H1 (cell line): ENCODE results near the gene GIPR. TPM values are rescaled to one million over a fixed set of nuclear protein-coding genes. Genes with fewer than 3 reads are reported as not detected.

Experiments used
- CTCF ChIA-PET: fragments of 300-600 bp; sonication (Branson Sonifier 250); formaldehyde crosslinking; loops from one replicate; lab custom pipeline; 2021; ENCODE audit not compliant: partially characterized antibody; lab: Charles Lee
- POLR2A ChIA-PET: fragments of 300-600 bp; sonication (Branson Sonifier 250); formaldehyde crosslinking; loops from one replicate; lab custom pipeline; 2021; ENCODE audit warnings: inconsistent platforms; ENCODE audit not compliant: partially characterized antibody; lab: Charles Lee
- DNase-seq, 2 experiments: peaks; one replicate each; pipeline versions ENCODE4 v3.0.0 to v3.0.0-alpha.2; 2010 to 2022; ENCODE audit warnings: low spot score in 2 of 2, low read depth in 1 of 2, mixed read lengths in 1 of 2
- FAIRE-seq: peaks from 2 replicates; lab custom pipeline; 2011; peaks lifted over from hg19 to GRCh38; lab: Jason Lieb, UNC
- H2AFZ ChIP-seq: 2 replicates; pipeline ENCODE4 v1.8.1; 2012; ENCODE audit warnings: low read length, inconsistent platforms
- H2AK5ac ChIP-seq: 2 replicates; pipeline ENCODE4 v1.6.1; 2013; ENCODE audit warnings: low read depth, low read length
- H2BK120ac ChIP-seq: replicated peaks from 2 replicates; pipeline ENCODE3; 2013; ENCODE audit warnings: low read depth, low read length, inconsistent platforms
- H2BK12ac ChIP-seq: 2 replicates; pipeline ENCODE4 v1.6.1; 2013; ENCODE audit warnings: low read depth, low read length
- H2BK15ac ChIP-seq: 2 replicates; pipeline ENCODE4 v1.6.1; 2013; ENCODE audit warnings: low read length
- H2BK20ac ChIP-seq: 2 replicates; pipeline ENCODE4 v1.6.1; 2013; ENCODE audit warnings: low read length
- H2BK5ac ChIP-seq: 2 replicates; pipeline ENCODE4 v1.6.1; 2013; ENCODE audit warnings: low read depth, low read length
- H3K14ac ChIP-seq: 2 replicates; pipeline ENCODE4 v1.6.1; 2013; ENCODE audit warnings: inconsistent platforms; ENCODE audit not compliant: insufficient read length
- H3K18ac ChIP-seq: 2 replicates; pipeline ENCODE4 v1.6.1; 2013; ENCODE audit warnings: low read length; ENCODE audit errors: extremely low read depth
- H3K23ac ChIP-seq: 2 replicates; pipeline ENCODE4 v1.6.1; 2013; ENCODE audit warnings: inconsistent platforms; ENCODE audit not compliant: insufficient read length
- H3K23me2 ChIP-seq: 2 replicates; pipeline ENCODE4 v1.6.1; 2013; ENCODE audit warnings: low read depth, low read length
- H3K27ac ChIP-seq: 2 replicates; pipeline ENCODE4 v1.6.1; 2011; ENCODE audit warnings: low read depth, low read length, inconsistent platforms
- H3K27me3 ChIP-seq, 4 experiments: replicated peaks in 1 of 4; 1 replicate in 1 of 4; 2 replicates in 3 of 4; pipeline versions ENCODE4 v1.6.1 to v1.8.1; 2011 to 2013; ENCODE audit warnings: low read length in 3 of 4, mild to moderate bottlenecking in 3 of 4, inconsistent platforms in 2 of 4, mixed read lengths in 2 of 4, moderate library complexity in 1 of 4; ENCODE audit not compliant: control insufficient read depth in 3 of 4, insufficient read depth in 3 of 4; ENCODE audit errors: extremely low read depth in 1 of 4
- H3K36me3 ChIP-seq, 4 experiments: 2 replicates each; pipeline versions ENCODE4 v1.6.1 to v1.8.1; 2011 to 2013; ENCODE audit warnings: mild to moderate bottlenecking in 4 of 4, low read length in 3 of 4, moderate library complexity in 2 of 4, control low read depth in 1 of 4, inconsistent platforms in 1 of 4; ENCODE audit not compliant: insufficient read depth in 4 of 4, control insufficient read depth in 2 of 4
- H3K4ac ChIP-seq: replicated peaks from 2 replicates; pipeline ENCODE3; 2013; ENCODE audit warnings: low read length, low read depth, mixed read lengths, inconsistent platforms; ENCODE audit not compliant: insufficient read length
- H3K4me1 ChIP-seq, 4 experiments: replicated peaks in 1 of 4; 1 replicate in 1 of 4; 2 replicates in 3 of 4; pipeline versions ENCODE4 v1.6.1 to v1.8.1; 2011 to 2013; ENCODE audit warnings: low read length in 3 of 4, inconsistent platforms in 2 of 4, mixed read lengths in 1 of 4; ENCODE audit not compliant: insufficient read depth in 4 of 4, control insufficient read depth in 3 of 4
- H3K4me2 ChIP-seq, 2 experiments: 2 replicates each; pipeline versions ENCODE4 v1.6.1 to v1.8.1; 2011 to 2013; ENCODE audit warnings: low read depth in 2 of 2, low read length in 2 of 2, control low read depth in 1 of 2, inconsistent platforms in 1 of 2, mild to moderate bottlenecking in 1 of 2; ENCODE audit not compliant: insufficient read depth in 1 of 2
- H3K4me3 ChIP-seq, 4 experiments: fragments of 200-600, 300-600 bp in 1 of 4; sonication (generic), shearing (Covaris generic), sonication (Bioruptor Twin) in 1 of 4; 2 replicates each; pipeline versions ENCODE4 v1.5.1 to v1.8.1; 2011 to 2016; ENCODE audit warnings: low read length in 4 of 4, low read depth in 3 of 4, control low read depth in 2 of 4, inconsistent platforms in 2 of 4, mild to moderate bottlenecking in 2 of 4, mixed read lengths in 1 of 4, moderate library complexity in 1 of 4; ENCODE audit not compliant: insufficient read depth in 2 of 4; ENCODE audit errors: extremely low read depth in 1 of 4
- H3K56ac ChIP-seq: replicated peaks from 2 replicates; pipeline ENCODE3; 2013; ENCODE audit warnings: low read depth, mild to moderate bottlenecking, mixed read lengths, low read length, inconsistent platforms; ENCODE audit not compliant: insufficient read length
- H3K79me1 ChIP-seq: 2 replicates; pipeline ENCODE4 v1.6.1; 2013; ENCODE audit warnings: low read depth, low read length, control low read depth
- H3K79me2 ChIP-seq, 2 experiments: 2 replicates each; pipeline versions ENCODE4 v1.6.1 to v1.8.1; 2012 to 2013; ENCODE audit warnings: low read length in 2 of 2, mild to moderate bottlenecking in 2 of 2, inconsistent platforms in 1 of 2; ENCODE audit not compliant: insufficient read depth in 2 of 2, control insufficient read depth in 1 of 2
- H3K9ac ChIP-seq, 4 experiments: replicated peaks in 1 of 4; 1 replicate in 1 of 4; 2 replicates in 3 of 4; pipeline versions ENCODE4 v1.6.1 to v1.8.1; 2011 to 2013; ENCODE audit warnings: low read depth in 3 of 4, low read length in 3 of 4, control low read depth in 2 of 4, mild to moderate bottlenecking in 2 of 4, moderate library complexity in 2 of 4, inconsistent platforms in 1 of 4; ENCODE audit errors: extremely low read depth in 1 of 4
- H3K9me3 ChIP-seq, 2 experiments: 2 replicates each; pipeline versions ENCODE4 v1.6.1 to v1.8.1; 2012 to 2013; ENCODE audit warnings: mild to moderate bottlenecking in 2 of 2, moderate library complexity in 2 of 2, control low read depth in 1 of 2, inconsistent platforms in 1 of 2, low read depth in 1 of 2, low read length in 1 of 2, mixed read lengths in 1 of 2; ENCODE audit not compliant: insufficient read depth in 2 of 2
- H4K20me1 ChIP-seq, 2 experiments: replicated peaks in 1 of 2; 2 replicates each; pipeline versions ENCODE3 to v1.8.1; 2011 to 2013; ENCODE audit warnings: inconsistent platforms in 2 of 2, low read length in 2 of 2, mild to moderate bottlenecking in 1 of 2; ENCODE audit not compliant: insufficient read depth in 2 of 2, control insufficient read depth in 1 of 2
- H4K5ac ChIP-seq: 2 replicates; pipeline ENCODE4 v1.6.1; 2013; ENCODE audit warnings: low read length, low read depth, mixed read lengths, inconsistent platforms; ENCODE audit not compliant: insufficient read length
- H4K8ac ChIP-seq: 2 replicates; pipeline ENCODE4 v1.8.0; 2013; ENCODE audit warnings: mild to moderate bottlenecking, moderate library complexity, low read length, inconsistent platforms; ENCODE audit not compliant: insufficient read depth; ENCODE audit errors: extremely low read depth
- H4K91ac ChIP-seq: replicated peaks from 2 replicates; pipeline ENCODE3; 2013; ENCODE audit warnings: low read length, mixed read lengths, inconsistent platforms; ENCODE audit not compliant: insufficient read length
- BCL11A ChIP-seq, 2 experiments: IDR thresholded peaks; one replicate each; pipeline ENCODE4 v1.6.1; 2011; ENCODE audit warnings: low read depth in 2 of 2, low read length in 2 of 2, mild to moderate bottlenecking in 2 of 2
- FOSL1 ChIP-seq: IDR thresholded peaks from 2 replicates; pipeline ENCODE4 v1.6.1; 2011; ENCODE audit warnings: mild to moderate bottlenecking, low read depth, low read length, moderate library complexity; ENCODE audit not compliant: insufficient read depth
- HDAC2 ChIP-seq, 2 experiments: fragments of 300-600 bp in 1 of 2; sonication (generic) in 1 of 2; IDR thresholded peaks; 2 replicates each; pipeline ENCODE4 v1.6.1; 2011 to 2012; ENCODE audit warnings: low read depth in 2 of 2, low read length in 2 of 2, mild to moderate bottlenecking in 2 of 2, moderate library complexity in 2 of 2, borderline replicate concordance in 1 of 2, inconsistent platforms in 1 of 2
- RXRA ChIP-seq: IDR thresholded peaks from 2 replicates; pipeline ENCODE4 v1.6.1; 2011; ENCODE audit warnings: low read depth, mild to moderate bottlenecking, low read length, moderate library complexity; ENCODE audit not compliant: insufficient read depth
- TAF1 ChIP-seq: IDR thresholded peaks from 2 replicates; pipeline ENCODE4 v1.6.1; 2011; ENCODE audit warnings: mild to moderate bottlenecking, low read depth, low read length
- TEAD4 ChIP-seq: IDR thresholded peaks from 2 replicates; pipeline ENCODE4 v1.6.1; 2012; ENCODE audit warnings: low read depth, low read length, inconsistent platforms, mixed read lengths
- WGBS, 2 experiments: shearing (Covaris generic) in 1 of 2; methylation state at CpG; one replicate each; pipeline versions ENCODE4 v1.1.6 to v1.1.7; 2013 to 2015; ENCODE audit warnings: low lambda C conversion rate in 2 of 2, mixed read lengths in 2 of 2, inconsistent platforms in 1 of 2, low coverage in 1 of 2, missing lambda C conversion rate in 1 of 2; ENCODE audit not compliant: insufficient replicate concordance in 2 of 2, insufficient coverage in 1 of 2, insufficient read length in 1 of 2; ENCODE audit errors: extremely low coverage in 1 of 2, missing lambda C conversion rate in 1 of 2; 5-methylcytosine and 5-hydroxymethylcytosine counted together
- polyA plus RNA-seq, 7 experiments: library from polyadenylated mRNA; depleted of rRNA in 3 of 7; stranded (reverse) in 5 of 7; unstranded in 2 of 7; fragments of >200 nt in 5 of 7; fragments of 200-250 nt in 2 of 7; gene quantifications; 1 replicate in 5 of 7; 2 replicates in 1 of 7; 4 replicates in 1 of 7; pipeline versions ENCODE4 v1.2.1 to v1.2.3, GENCODE V29; 2011 to 2013; ENCODE audit warnings: missing spikeins in 2 of 7, mixed read lengths in 2 of 7
- total RNA-seq: library from RNA; stranded (reverse); fragmentation: NEBNext Ultra II Directional; extraction: Animal tissue kit (Norgen Biotek cat#: 25700); gene quantifications from 2 replicates; pipeline ENCODE4 v1.2.1, GENCODE V29; 2021
- TF ChIP-seq, protein P1 (sequence below), 3 experiments: IDR thresholded peaks; 1 replicate in 2 of 3; 2 replicates in 1 of 3; pipeline versions ENCODE4 v1.5.1 to v1.6.1; 2011; ENCODE audit warnings: low read length in 3 of 3, mild to moderate bottlenecking in 3 of 3, inconsistent platforms in 2 of 3, low read depth in 1 of 3, moderate library complexity in 1 of 3; ENCODE audit not compliant: insufficient read depth in 1 of 3; ENCODE audit errors: control extremely low read depth in 1 of 3

The GIPR gene
- total and polyA plus RNA-seq, 2 of the 8 experiments (the other 6 are each of a cell fraction or from before 2014, with no cell fraction given), result 0.42 to 1.3 TPM

DNA sequence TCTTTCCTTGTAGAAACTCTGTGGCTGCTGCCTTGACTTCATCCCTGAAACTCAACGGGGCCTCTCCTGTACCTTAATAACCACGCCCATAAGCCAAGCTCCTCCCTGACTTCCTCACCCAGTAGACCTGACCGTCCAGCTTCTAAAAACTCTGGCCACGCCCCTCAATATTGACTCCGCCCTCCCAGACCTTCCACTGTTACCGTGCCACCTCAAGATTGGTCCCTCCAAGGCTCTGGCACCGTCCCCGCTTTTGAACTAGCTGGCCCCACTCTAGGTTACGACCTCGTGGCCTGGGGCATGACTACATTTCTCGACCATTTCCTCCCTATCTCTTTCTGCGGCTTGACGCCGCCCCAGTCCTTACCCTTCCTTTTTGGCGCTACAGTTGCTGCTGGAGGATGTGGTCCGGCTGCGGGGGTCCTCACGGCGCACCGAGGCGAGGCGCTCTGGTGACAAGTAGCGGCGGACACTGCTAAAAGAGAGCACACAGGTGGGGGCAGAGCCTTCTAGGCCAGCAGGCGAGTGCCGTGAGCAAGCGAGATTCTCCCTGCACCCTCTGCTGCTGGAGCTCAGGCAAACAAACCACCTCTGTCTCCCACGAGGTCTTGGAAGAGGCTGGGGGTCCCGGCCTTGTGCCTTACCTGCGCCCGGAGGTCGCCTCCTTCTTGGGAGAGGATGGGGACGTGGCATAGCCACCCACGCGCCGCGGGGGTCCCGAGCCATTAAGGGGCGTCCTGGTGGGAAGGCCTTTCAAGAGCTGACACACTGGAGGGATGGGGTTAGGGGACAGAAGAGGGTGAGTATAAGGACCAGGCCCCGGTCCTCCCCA lies 26.5 kb upstream of the GIPR start:
- Histone ChIP-seq H3K56ac (peak overlapping the region; percentile 60), H2BK5ac (0 out of 2 replicates have a peak overlapping the region, but pooled peaks have one; percentile 60), H4K91ac (peak overlapping the region; percentile 25), H3K27me3 (peaks cover 0 to 6% (median 2%) of the 10 kb centered on the region in 4 experiments; a peak in 4 of 7 replicates), H3K23ac (no peak overlapping the region), H2BK120ac (no peak overlapping the region), H3K23me2 (peaks cover 15% of the 10 kb centered on the region), H3K27ac (no peak overlapping the region), H3K14ac (no peak overlapping the region), H4K8ac (no peak overlapping the region; the same call in 1 of the 2 replicates), H4K5ac (no peak overlapping the region), H4K20me1 (no peaks in the 10 kb centered on the region), H2BK15ac (peak overlapping the region; percentile 92; the same call in 1 of the 2 replicates), H3K18ac (peak overlapping the region; percentile 17; the same call in 1 of the 2 replicates), H3K9me3 (no peaks in the 10 kb centered on the region), H3K4me2 (peak overlapping the region; percentile 81 to 97), H3K4ac (no peak overlapping the region), H3K4me1 (peaks cover 10 to 35% (median 20%) of the 10 kb centered on the region in 4 experiments), H2AK5ac (no peak overlapping the region), H2BK12ac (peak overlapping the region; percentile 77; the same call in 1 of the 2 replicates), H3K79me1 (no peaks in the 10 kb centered on the region), H3K36me3 (no peaks in the 10 kb centered on the region), H3K9ac (peak overlapping the region in 2 of 4 experiments; percentile 7 to 25; a peak in 2 of 7 replicates), H3K79me2 (no peaks in the 10 kb centered on the region), H2BK20ac (no peak overlapping the region; the same call in 1 of the 2 replicates), H3K4me3 (peak overlapping the region; percentile 23 to 60 (median 50); a peak in 7 of 8 replicates), H2AFZ (peak overlapping the region; percentile 38; the same call in 1 of the 2 replicates)
- ChIA-PET CTCF (interaction anchor here (0.6 to 8.4 kb wide), 55 partner anchors 10 to 243 kb away, joined by 3 to 135 read pairs (median 7); partner anchors contain the start of genes GIPR, GPR4 and SNRPD2), POLR2A (interaction anchor here (0.7 to 4.1 kb wide), 26 partner anchors 9 to 393 kb away, joined by 3 to 33 read pairs (median 4); partner anchors contain the start of genes FBXO46, FOSB, GIPR and QPCTL)
- WGBS, 2 experiments, result 1% methylated on average over 39 of the region's 40 CpGs; no CpG with 5 or more reads in 1 of the 2 experiments
- DNase-seq (peak; percentile 92 to 95), FAIRE-seq (no peak)
- TF ChIP-seq FOSL1 (no peak), TEAD4 (no peak), BCL11A (IDR thresholded peaks at IDR 0.05; ENCODE audit: low read depth in 2 of 2, low read length in 2 of 2) (no peak), HDAC2 (IDR thresholded peaks at IDR 0.05; ENCODE audit: borderline replicate concordance in 1 of 2, low read depth in 2 of 2, low read length in 2 of 2) (peak in 1 of 2 experiments; percentile 16; a peak in 1 of 4 replicates), TAF1 (no peak), RXRA (no peak)
- TF ChIP-seq, protein P1, sequence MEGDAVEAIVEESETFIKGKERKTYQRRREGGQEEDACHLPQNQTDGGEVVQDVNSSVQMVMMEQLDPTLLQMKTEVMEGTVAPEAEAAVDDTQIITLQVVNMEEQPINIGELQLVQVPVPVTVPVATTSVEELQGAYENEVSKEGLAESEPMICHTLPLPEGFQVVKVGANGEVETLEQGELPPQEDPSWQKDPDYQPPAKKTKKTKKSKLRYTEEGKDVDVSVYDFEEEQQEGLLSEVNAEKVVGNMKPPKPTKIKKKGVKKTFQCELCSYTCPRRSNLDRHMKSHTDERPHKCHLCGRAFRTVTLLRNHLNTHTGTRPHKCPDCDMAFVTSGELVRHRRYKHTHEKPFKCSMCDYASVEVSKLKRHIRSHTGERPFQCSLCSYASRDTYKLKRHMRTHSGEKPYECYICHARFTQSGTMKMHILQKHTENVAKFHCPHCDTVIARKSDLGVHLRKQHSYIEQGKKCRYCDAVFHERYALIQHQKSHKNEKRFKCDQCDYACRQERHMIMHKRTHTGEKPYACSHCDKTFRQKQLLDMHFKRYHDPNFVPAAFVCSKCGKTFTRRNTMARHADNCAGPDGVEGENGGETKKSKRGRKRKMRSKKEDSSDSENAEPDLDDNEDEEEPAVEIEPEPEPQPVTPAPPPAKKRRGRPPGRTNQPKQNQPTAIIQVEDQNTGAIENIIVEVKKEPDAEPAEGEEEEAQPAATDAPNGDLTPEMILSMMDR (IDR thresholded peaks at IDR 0.05; ENCODE audit: control extremely low read depth in 1 of 3, insufficient read depth in 1 of 3, low read depth in 1 of 3, low read length in 3 of 3), result no peak
